IMR-90 (cell line): ENCODE results near the gene SERPINB10. TPM values are rescaled to one million over a fixed set of nuclear protein-coding genes. Genes with fewer than 3 reads are reported as not detected.

Experiments used
- ATAC-seq: fragments of 200-7000 bp; cut with Tn5 transposase; 2 replicates; pipeline ENCODE4 v1.9.1; 2020; ENCODE audit warnings: low read depth, mild to moderate bottlenecking, moderate library complexity
- BruUV-seq: library from RNA; stranded (reverse); fragments of 400-500 nt; replicated peaks from 2 replicates; lab custom pipeline; 2021; lab: Mats Ljungman, UMichigan
- CTCF ChIA-PET: fragments of 300-600 bp; formaldehyde crosslinking; extraction: SDS; loops from one replicate; lab custom pipeline; 2021; ENCODE audit warnings: antibody characterized with exemption; lab: Yijun Ruan, JAX
- POLR2A ChIA-PET: fragments of 300-600 bp; sonication (Branson Sonifier 250); formaldehyde crosslinking; loops from one replicate; lab custom pipeline; 2022; ENCODE audit warnings: antibody characterized with exemption; ENCODE audit not compliant: unreplicated experiment; lab: Charles Lee
- DNase-seq: peaks from one replicate; pipeline ENCODE4 v3.0.0; 2013
- H2AFZ ChIP-seq: replicated peaks from 2 replicates; pipeline ENCODE3; 2013; ENCODE audit warnings: low read length, mild to moderate bottlenecking; ENCODE audit not compliant: poor library complexity
- H2AK5ac ChIP-seq: 2 replicates; pipeline ENCODE4 v1.6.1; 2013; ENCODE audit warnings: low read depth, low read length, inconsistent platforms
- H2AK9ac ChIP-seq: replicated peaks from 2 replicates; pipeline ENCODE3; 2013; ENCODE audit warnings: mild to moderate bottlenecking, low read depth, low read length, moderate library complexity; ENCODE audit not compliant: poor library complexity
- H2BK120ac ChIP-seq: 2 replicates; pipeline ENCODE4 v1.6.1; 2013; ENCODE audit warnings: low read depth, low read length, inconsistent platforms
- H2BK15ac ChIP-seq: 3 replicates; pipeline ENCODE4 v1.6.1; 2013; ENCODE audit warnings: low read depth, low read length, inconsistent platforms
- H2BK20ac ChIP-seq: 2 replicates; pipeline ENCODE4 v1.6.1; 2013; ENCODE audit warnings: low read depth, mild to moderate bottlenecking, inconsistent platforms, low read length, moderate library complexity
- H2BK5ac ChIP-seq: 2 replicates; pipeline ENCODE4 v1.6.1; 2013; ENCODE audit warnings: mild to moderate bottlenecking, low read depth, low read length, inconsistent platforms; ENCODE audit not compliant: poor library complexity, severe bottlenecking
- H3K14ac ChIP-seq: replicated peaks from 2 replicates; pipeline ENCODE4 v1.6.1; 2013; ENCODE audit warnings: low read depth, low read length, inconsistent platforms
- H3K18ac ChIP-seq: 2 replicates; pipeline ENCODE4 v1.6.1; 2013; ENCODE audit warnings: low read depth, low read length, control low read depth
- H3K23ac ChIP-seq: 2 replicates; pipeline ENCODE4 v1.6.1; 2013; ENCODE audit warnings: low read depth, low read length, inconsistent platforms
- H3K27ac ChIP-seq: 2 replicates; pipeline ENCODE4 v1.5.1; 2013; ENCODE audit warnings: mild to moderate bottlenecking, control low read depth, low read length; ENCODE audit not compliant: insufficient read depth
- H3K27me3 ChIP-seq: 2 replicates; pipeline ENCODE4 v1.6.1; 2013; ENCODE audit warnings: low read length; ENCODE audit not compliant: control insufficient read depth, insufficient read depth
- H3K36me3 ChIP-seq: 2 replicates; pipeline ENCODE4 v1.6.1; 2013; ENCODE audit warnings: low read length, mixed read lengths; ENCODE audit not compliant: control insufficient read depth, insufficient read depth
- H3K4ac ChIP-seq: 2 replicates; pipeline ENCODE4 v1.6.1; 2013; ENCODE audit warnings: low read depth, low read length, inconsistent platforms
- H3K4me1 ChIP-seq: 2 replicates; pipeline ENCODE4 v1.6.1; 2013; ENCODE audit warnings: low read length, mixed read lengths; ENCODE audit not compliant: control insufficient read depth, insufficient read depth
- H3K4me2 ChIP-seq: 2 replicates; pipeline ENCODE4 v1.6.1; 2013; ENCODE audit warnings: low read depth, mild to moderate bottlenecking, control low read depth, low read length, moderate library complexity
- H3K4me3 ChIP-seq: 2 replicates; pipeline ENCODE4 v1.5.1; 2013; ENCODE audit warnings: low read depth, mild to moderate bottlenecking, control low read depth, low read length, moderate library complexity; ENCODE audit not compliant: insufficient read depth
- H3K56ac ChIP-seq: 2 replicates; pipeline ENCODE4 v1.6.1; 2013; ENCODE audit warnings: low read length, inconsistent platforms; ENCODE audit not compliant: insufficient read depth; ENCODE audit errors: extremely low read depth
- H3K79me1 ChIP-seq, 2 experiments: 2 replicates each; pipeline ENCODE4 v1.6.1; 2013; ENCODE audit warnings: low read length in 2 of 2, inconsistent platforms in 1 of 2, low read depth in 1 of 2
- H3K9ac ChIP-seq: 2 replicates; pipeline ENCODE4 v1.6.1; 2013; ENCODE audit warnings: low read depth, low read length, control low read depth
- H3K9me1 ChIP-seq: 2 replicates; pipeline ENCODE4 v1.6.1; 2013; ENCODE audit warnings: low read length, inconsistent platforms; ENCODE audit not compliant: insufficient read depth
- H3K9me3 ChIP-seq: 2 replicates; pipeline ENCODE4 v1.6.1; 2013; ENCODE audit warnings: low read length; ENCODE audit not compliant: control insufficient read depth, insufficient read depth
- H4K20me1 ChIP-seq: 2 replicates; pipeline ENCODE4 v1.6.1; 2013; ENCODE audit warnings: low read length, inconsistent platforms; ENCODE audit not compliant: insufficient read depth
- H4K5ac ChIP-seq: 2 replicates; pipeline ENCODE4 v1.6.1; 2013; ENCODE audit warnings: mild to moderate bottlenecking, low read depth, low read length, control low read depth
- H4K8ac ChIP-seq, 2 experiments: 2 replicates each; pipeline ENCODE4 v1.6.1; 2013; ENCODE audit warnings: low read depth in 2 of 2, low read length in 2 of 2, control low read depth in 1 of 2, inconsistent platforms in 1 of 2
- H4K91ac ChIP-seq: 2 replicates; pipeline ENCODE4 v1.6.1; 2013; ENCODE audit warnings: low read depth, low read length, inconsistent platforms; ENCODE audit not compliant: insufficient read depth
- CEBPB ChIP-seq: IDR thresholded peaks from 2 replicates; pipeline ENCODE4 v1.6.1; 2012; ENCODE audit warnings: low read depth, low read length, improper control_type of control experiment
- FOS ChIP-seq: fragments of 150-350 bp; IDR thresholded peaks from 2 replicates; pipeline ENCODE4 v1.6.1; 2016; ENCODE audit warnings: low read depth, low read length
- WGBS, 2 experiments: methylation state at CpG; one replicate each; pipeline versions ENCODE4 v1.1.5 to v1.1.7; 2013; ENCODE audit warnings: missing lambda C conversion rate in 2 of 2; ENCODE audit not compliant: insufficient read length in 1 of 2; ENCODE audit errors: extremely low coverage in 2 of 2; 5-methylcytosine and 5-hydroxymethylcytosine counted together
- dilution Hi-C: fragments of 300-500 bp; cut with HindIII; formaldehyde crosslinking; loops from one replicate; pipeline ENCODE4 v1.14.3; 2018; ENCODE audit warnings: low sequenced_read_pairs; ENCODE audit not compliant: unreplicated experiment
- in situ Hi-C: fragments of 300-500 bp; cut with MboI; formaldehyde crosslinking; loops from 3 replicates; pipeline ENCODE4 v1.14.3; 2019; ENCODE audit warnings: low sequenced_read_pairs, inconsistent platforms, mixed read lengths
- intact Hi-C: fragments of 100-400 bp; cut with micrococcal nuclease; formaldehyde crosslinking; loops from 2 replicates; pipeline ENCODE4 v1.10.0; 2022
- polyA plus RNA-seq, 3 experiments: library from polyadenylated mRNA; depleted of rRNA; stranded (reverse); fragments of >200 nt; gene quantifications; 2 replicates each; pipeline ENCODE4 v1.2.3, GENCODE V29; 2012; ENCODE audit warnings: low replicate concordance in 1 of 3
- total RNA-seq: library from RNA; depleted of rRNA; stranded (reverse); fragments of >200 nt; gene quantifications from 2 replicates; pipeline ENCODE4 v1.2.3, GENCODE V29; 2012

SERPINB10 gene
- total and polyA plus RNA-seq, 2 of the 4 experiments (the other 2 are of a cell fraction) = not detected

- dilution Hi-C loops = no loop called here
Measured at GRCh38 chr18:63897072-63897471, 10.7 kb upstream of the SERPINB10 start.

More at GRCh38 chr18:63897072-63897471, 10.7 kb upstream of the SERPINB10 start:
- WGBS, 2 experiments = 40% methylated on average over 1 of the region's 4 CpGs; no CpG with 5 or more reads in 1 of the 2 experiments
- ATAC-seq (no peak), DNase-seq (no peak)
- Histone ChIP-seq H3K4me1 (no peaks in the 10 kb centered on the region), H3K27ac (no peak overlapping the region), H3K9me1 (no peaks in the 10 kb centered on the region), H3K56ac (no peak overlapping the region), H3K14ac (no peak overlapping the region), H3K79me1 (no peaks in the 10 kb centered on the region), H2BK5ac (no peak overlapping the region), H4K20me1 (no peaks in the 10 kb centered on the region), H3K18ac (no peak overlapping the region), H3K23ac (no peak overlapping the region), H2BK20ac (no peak overlapping the region), H3K4me3 (no peak overlapping the region), H4K8ac (no peak overlapping the region), H2BK120ac (no peak overlapping the region), H3K4ac (no peak overlapping the region), H4K91ac (no peak overlapping the region), H3K4me2 (no peak overlapping the region), H2AFZ (no peak overlapping the region), H3K36me3 (no peaks in the 10 kb centered on the region), H2AK5ac (no peak overlapping the region), H3K9me3 (no peaks in the 10 kb centered on the region), H2BK15ac (no peak overlapping the region), H4K5ac (no peak overlapping the region), H2AK9ac (no peak overlapping the region), H3K27me3 (peaks cover 3% of the 10 kb centered on the region), H3K9ac (no peak overlapping the region)
- CTCF ChIA-PET = no interaction called here
- no TSS peak for BruUV-seq
- POLR2A ChIA-PET = no interaction called here
- in situ Hi-C loops (no loop called here), intact Hi-C loops (no loop called here)
- TF ChIP-seq FOS (no peak), CEBPB (peak; percentile 21; the same call in 1 of the 2 replicates)
